GM20000 (cell line): ENCODE data around the gene MBNL2.
"Not testable (repeated sequence)": the region's sequence is repeated elsewhere in the genome, so short reads cannot be mapped to it uniquely, and the experiment has no call there.

Source experiments
- DNase-seq: peaks from one replicate; pipeline ENCODE4 v3.0.0; 2012; ENCODE audit warnings: low spot score
- TF ChIP-seq, protein P1 (sequence below): IDR thresholded peaks from 2 replicates; pipeline ENCODE4 v1.5.1; 2012; ENCODE audit warnings: mild to moderate bottlenecking, control low read depth; ENCODE audit errors: extremely low read depth, missing control alignments

The MBNL2 gene

DNA sequence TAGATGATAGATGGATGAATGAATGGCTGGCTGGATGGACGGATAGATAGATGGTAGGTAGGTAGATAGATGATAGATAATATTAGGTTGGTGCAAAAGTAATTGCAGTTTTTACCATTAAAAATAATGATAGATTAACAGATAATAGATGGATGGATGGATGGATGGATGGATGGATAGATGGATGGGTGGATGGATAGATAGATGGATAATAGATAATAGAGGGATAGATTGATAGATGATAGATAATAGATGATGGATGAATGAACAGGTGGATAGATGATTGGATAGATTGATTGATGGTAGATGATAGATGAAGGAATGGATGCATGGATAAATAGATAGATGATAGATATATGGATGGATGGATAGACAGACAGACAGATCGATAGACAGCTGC, 124.0 kb downstream of the MBNL2 start:
- no peak for DNase-seq
- TF ChIP-seq, protein P1, sequence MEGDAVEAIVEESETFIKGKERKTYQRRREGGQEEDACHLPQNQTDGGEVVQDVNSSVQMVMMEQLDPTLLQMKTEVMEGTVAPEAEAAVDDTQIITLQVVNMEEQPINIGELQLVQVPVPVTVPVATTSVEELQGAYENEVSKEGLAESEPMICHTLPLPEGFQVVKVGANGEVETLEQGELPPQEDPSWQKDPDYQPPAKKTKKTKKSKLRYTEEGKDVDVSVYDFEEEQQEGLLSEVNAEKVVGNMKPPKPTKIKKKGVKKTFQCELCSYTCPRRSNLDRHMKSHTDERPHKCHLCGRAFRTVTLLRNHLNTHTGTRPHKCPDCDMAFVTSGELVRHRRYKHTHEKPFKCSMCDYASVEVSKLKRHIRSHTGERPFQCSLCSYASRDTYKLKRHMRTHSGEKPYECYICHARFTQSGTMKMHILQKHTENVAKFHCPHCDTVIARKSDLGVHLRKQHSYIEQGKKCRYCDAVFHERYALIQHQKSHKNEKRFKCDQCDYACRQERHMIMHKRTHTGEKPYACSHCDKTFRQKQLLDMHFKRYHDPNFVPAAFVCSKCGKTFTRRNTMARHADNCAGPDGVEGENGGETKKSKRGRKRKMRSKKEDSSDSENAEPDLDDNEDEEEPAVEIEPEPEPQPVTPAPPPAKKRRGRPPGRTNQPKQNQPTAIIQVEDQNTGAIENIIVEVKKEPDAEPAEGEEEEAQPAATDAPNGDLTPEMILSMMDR, result no peak

DNA sequence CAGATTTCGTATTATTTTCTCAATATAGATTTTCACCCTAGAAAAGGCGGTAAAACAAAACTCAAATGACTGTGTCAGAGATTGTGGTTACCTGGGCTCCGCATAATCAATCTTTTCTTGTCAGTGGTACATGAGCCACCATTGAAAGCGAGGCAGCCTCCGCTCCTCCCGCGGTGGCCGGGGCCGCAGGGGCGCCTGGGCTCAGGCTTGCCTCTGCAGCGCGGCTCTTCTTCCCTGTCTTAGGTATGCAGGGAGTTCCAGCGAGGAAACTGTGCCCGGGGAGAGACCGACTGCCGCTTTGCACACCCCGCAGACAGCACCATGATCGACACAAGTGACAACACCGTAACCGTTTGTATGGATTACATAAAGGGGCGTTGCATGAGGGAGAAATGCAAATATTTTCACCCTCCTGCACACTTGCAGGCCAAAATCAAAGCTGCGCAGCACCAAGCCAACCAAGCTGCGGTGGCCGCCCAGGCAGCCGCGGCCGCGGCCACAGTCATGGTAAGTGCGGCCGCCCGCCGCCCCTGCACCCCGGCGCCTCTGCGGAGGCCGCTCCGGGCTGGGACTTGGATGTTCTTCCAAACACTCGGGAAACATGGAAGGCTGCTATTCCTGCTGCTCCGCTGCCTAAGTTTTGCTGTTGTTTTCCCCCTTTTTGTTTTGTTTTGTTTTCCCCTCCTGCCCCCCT, 124.6 kb downstream of the MBNL2 start:
- TF ChIP-seq, protein P1, result no peak
- DNase-seq, result no peak

DNA sequence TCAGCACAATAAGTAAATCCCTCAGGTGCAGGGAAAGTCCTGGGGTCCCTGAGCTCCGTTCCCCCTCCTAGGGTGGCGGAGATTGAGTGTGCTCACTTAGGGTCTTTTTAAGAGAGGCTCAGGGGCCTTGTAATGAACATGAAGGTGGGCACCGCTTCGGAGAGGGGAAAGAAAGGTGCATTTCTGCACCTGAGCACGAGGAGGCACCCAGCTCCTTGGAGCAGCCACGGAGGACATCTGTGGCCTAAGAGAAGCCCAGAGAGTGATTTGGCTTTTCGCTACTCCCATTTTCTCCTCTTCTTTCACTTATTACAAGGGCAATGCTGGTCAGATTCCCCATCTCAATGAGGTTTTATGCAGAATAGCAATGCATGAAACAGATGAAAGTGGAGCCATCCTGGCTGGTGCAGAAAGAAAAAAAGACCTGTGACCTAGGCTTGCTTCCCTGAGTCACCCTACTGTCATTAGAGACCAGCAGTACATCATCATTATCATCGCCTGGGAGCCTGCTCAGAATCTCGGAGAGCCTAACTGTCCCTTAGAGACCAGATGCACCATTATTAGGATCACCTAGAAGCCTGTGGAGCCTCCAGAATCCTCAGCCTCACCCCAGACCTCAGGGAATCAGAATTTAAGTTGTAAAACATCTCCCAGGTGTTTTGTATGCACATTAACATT, 125.3 kb downstream of the MBNL2 start:
- TF ChIP-seq, protein P1, result no peak

DNA sequence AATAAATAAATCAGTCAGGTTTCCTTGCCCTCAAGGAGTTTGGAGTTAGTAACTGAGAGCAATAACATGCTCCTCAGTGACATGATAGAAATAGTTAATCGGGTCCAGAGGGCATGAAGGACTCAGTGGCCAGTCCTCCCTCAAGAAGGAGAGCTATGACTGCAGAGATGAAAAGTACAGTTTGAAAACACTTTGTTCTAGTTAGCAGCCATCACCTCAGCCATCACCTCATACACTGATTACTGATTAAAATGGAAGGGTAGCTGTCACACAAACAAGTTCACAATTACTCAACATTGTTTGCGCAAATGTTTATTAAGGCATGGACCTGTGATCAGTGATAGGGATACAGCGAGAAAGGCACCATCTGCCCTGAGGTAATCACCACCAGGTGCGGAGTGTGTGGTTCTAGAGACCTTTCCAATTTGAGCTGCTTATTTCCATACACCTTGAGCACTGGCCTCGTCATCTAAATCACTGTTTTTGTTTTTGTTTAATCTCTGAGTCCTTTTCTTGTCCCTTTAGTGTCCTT, 126.5 kb downstream of the MBNL2 start:
- no peak for DNase-seq
- TF ChIP-seq, protein P1, result no peak

More for the DNA sequence above, 125.3 kb downstream of the MBNL2 start:
- DNase-seq, result no peak

DNA sequence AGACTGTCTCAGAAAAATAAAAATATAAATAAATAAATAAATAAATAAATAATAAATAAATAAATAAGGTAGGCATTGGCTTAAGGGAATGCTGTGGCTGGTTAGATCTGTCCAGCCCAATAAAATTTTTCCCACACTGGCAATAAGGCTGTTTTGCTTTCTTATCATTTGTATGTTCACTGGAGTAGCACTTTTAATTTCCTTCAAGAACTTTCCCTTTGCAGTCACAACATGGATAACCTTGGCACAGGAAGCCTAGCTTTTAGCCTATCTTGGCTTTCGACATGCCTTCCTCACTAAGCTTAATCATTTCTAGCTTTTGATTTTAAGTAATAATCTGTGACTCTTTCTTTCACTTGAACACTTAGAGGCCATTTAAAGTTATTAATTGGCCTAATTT, 129.9 kb downstream of the MBNL2 start:
- not testable (repeated sequence) for DNase-seq

DNA sequence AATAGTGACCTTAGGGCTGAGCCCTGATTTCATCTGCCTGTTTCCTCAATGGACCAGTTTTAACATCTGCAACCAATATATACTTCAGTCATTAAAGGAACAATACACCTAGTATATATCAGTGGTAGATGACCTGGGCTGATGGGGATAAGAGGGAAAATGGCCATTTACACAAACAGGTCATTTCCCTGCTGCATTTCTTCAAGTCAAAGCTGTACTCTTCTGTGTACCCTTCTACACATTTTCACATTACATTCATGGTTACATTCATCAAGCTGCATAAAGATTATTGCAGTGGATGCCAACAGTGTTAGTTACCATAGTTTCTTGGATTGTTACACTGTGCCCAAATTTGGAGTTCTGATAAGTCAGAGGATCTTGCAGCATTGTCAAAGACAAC, 130.7 kb downstream of the MBNL2 start:
- no peak for DNase-seq
- TF ChIP-seq, protein P1, result no peak

DNA sequence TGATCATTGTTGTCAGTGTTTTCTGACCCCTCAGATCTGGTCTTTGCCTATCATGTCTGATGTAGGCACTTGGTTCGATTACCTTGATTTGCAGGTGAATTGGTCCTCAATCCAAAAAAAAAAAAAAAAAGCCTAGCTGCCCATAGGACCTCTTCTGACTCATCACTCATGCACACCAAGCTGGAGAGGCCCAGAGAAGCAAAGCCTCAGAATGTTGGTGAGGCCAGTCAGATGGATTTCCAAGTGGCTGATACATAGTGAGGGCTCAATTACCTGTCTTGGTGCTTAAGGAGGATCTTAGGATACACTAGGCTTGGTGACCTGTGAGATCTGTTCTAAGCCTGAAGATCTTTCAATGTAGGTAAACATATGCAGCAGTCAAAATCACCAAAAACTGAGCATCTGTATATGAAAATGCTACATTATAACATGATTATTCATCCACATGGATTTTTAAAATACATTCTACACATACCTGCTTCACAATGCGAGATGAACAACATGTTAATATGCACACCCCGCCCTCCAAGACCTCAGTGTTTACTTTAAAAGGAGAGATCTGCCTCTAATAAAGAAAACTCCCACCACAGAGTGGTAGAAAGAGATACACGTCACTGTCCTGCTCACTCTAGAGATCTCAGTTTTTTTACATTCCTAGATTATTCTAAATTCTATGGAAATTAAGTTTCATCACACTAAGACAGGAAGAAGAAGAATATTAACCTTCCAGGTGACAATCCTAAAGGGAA, 132.0 kb downstream of the MBNL2 start:
- TF ChIP-seq, protein P1, result no peak
- DNase-seq, result no peak
